Frontal cortex (tissue), 4 donors: ENCODE results near the gene CCDC74B. TPM values are rescaled to one million over a fixed set of nuclear protein-coding genes. Genes with fewer than 3 reads are reported as not detected.
"Not testable (repeated sequence)": the region's sequence is repeated elsewhere in the genome, so short reads cannot be mapped to it uniquely, and the experiment has no call there.

Experiments
- DNase-seq, 2 donors: peaks; one replicate each; pipeline ENCODE4 v3.0.0; 2012; ENCODE audit warnings: low spot score in 2 of 2
- FAIRE-seq: peaks from 2 replicates; lab custom pipeline; 2012; peaks lifted over from hg19 to GRCh38; lab: Jason Lieb, UNC
- small RNA-seq: library from RNA; depleted of rRNA; stranded (forward); fragments of <200 nt; gene quantifications from one replicate; pipeline ENCODE3, GENCODE V24; 2014
- total RNA-seq: library from RNA; depleted of rRNA; stranded (reverse); fragments of >200 nt; gene quantifications from one replicate; pipeline ENCODE4 v1.2.3, GENCODE V29; 2014
- donor health status: control.
- donor health status: control.
- donor health status: control.

The CCDC74B gene
- total RNA-seq, 1 donor from 2014 or later = 5.7 TPM

- FAIRE-seq, DNase-seq: not testable (repeated sequence)
Observed at GRCh38 chr2:130129120-130129829, 15.6 kb downstream of the CCDC74B start, which contains the start of gene POTEF. POTEF (minus strand) TSS chr2:130129222; CDS start chr2:130120515, 8,707 bp downstream.

GRCh38 chr2:130128464-130128863 lies 16.4 kb downstream of the CCDC74B start:
- not testable (repeated sequence) for FAIRE-seq, DNase-seq

- FAIRE-seq, DNase-seq: not testable (repeated sequence)
Observed at GRCh38 chr2:130127726-130128125, 17.2 kb downstream of the CCDC74B start.

GRCh38 chr2:130120924-130121323 lies 24.0 kb downstream of the CCDC74B start:
- FAIRE-seq, DNase-seq: not testable (repeated sequence)

- not testable (repeated sequence) for DNase-seq, FAIRE-seq
Observed at GRCh38 chr2:130102597-130103363, 42.1 kb downstream of the CCDC74B start.

Small RNA genes within 50 kb of the gene (small RNA-seq; reads per million reads assigned to genes)
- gene RNU6-1049P = not detected

Other genes with a start within 250 kb of the CCDC74B start
- 0.41 TPM for gene RAB6C, start 165.4 kb downstream of the CCDC74B start, total RNA-seq
- gene POTEF, start 15.9 kb downstream of the CCDC74B start, total RNA-seq = not detected
- 9.0 TPM for gene SMPD4, start 36.5 kb upstream of the CCDC74B start, total RNA-seq
- gene MZT2B, start 37.1 kb upstream of the CCDC74B start, total RNA-seq = 92.9 TPM
- not detected for gene TUBA3E, start 53.3 kb upstream of the CCDC74B start, total RNA-seq
- 37.5 TPM for gene IMP4, start 197.8 kb upstream of the CCDC74B start, total RNA-seq
- gene PTPN18, start 210.9 kb upstream of the CCDC74B start, total RNA-seq = 11.8 TPM